ENCODE measurements around the gene TMEM97. TPM values are rescaled to one million over a fixed set of nuclear protein-coding genes. Genes with fewer than 3 reads are reported as not detected.

The TMEM97 gene
- total RNA-seq, 1 donor from 2014 or later: 64.4 TPM

Small RNA genes within 50 kb of the gene (microRNA-seq; reads per million reads assigned to microRNA genes)
- 0.50 reads per million for gene MIR4723 (ENCODE audit: borderline microRNAs expressed)

Other genes with a start within 250 kb of the TMEM97 start
- gene IFT20, start 16.3 kb downstream of the TMEM97 start, total RNA-seq: 33.3 TPM
- gene TNFAIP1, start 16.6 kb downstream of the TMEM97 start, total RNA-seq: 82.7 TPM
- gene POLDIP2, start 38.3 kb downstream of the TMEM97 start, total RNA-seq: 55.3 TPM
- not detected for gene SEBOX, start 46.0 kb downstream of the TMEM97 start, total RNA-seq
- 1.3 TPM for gene VTN, start 51.1 kb downstream of the TMEM97 start, total RNA-seq
- gene SARM1, start 52.5 kb downstream of the TMEM97 start, total RNA-seq: 14.4 TPM
- 17.0 TPM for gene SLC46A1, start 87.0 kb downstream of the TMEM97 start, total RNA-seq
- 0.87 TPM for gene SLC13A2, start 154.4 kb downstream of the TMEM97 start, total RNA-seq
- gene FOXN1, start 187.1 kb downstream of the TMEM97 start, total RNA-seq: 0.35 TPM
- 22.7 TPM for gene UNC119, start 233.4 kb downstream of the TMEM97 start, total RNA-seq

Data from upper lobe of right lung (tissue), 1 donor.